ENCODE measurements around the gene BMERB1.

BMERB1 gene

DNA sequence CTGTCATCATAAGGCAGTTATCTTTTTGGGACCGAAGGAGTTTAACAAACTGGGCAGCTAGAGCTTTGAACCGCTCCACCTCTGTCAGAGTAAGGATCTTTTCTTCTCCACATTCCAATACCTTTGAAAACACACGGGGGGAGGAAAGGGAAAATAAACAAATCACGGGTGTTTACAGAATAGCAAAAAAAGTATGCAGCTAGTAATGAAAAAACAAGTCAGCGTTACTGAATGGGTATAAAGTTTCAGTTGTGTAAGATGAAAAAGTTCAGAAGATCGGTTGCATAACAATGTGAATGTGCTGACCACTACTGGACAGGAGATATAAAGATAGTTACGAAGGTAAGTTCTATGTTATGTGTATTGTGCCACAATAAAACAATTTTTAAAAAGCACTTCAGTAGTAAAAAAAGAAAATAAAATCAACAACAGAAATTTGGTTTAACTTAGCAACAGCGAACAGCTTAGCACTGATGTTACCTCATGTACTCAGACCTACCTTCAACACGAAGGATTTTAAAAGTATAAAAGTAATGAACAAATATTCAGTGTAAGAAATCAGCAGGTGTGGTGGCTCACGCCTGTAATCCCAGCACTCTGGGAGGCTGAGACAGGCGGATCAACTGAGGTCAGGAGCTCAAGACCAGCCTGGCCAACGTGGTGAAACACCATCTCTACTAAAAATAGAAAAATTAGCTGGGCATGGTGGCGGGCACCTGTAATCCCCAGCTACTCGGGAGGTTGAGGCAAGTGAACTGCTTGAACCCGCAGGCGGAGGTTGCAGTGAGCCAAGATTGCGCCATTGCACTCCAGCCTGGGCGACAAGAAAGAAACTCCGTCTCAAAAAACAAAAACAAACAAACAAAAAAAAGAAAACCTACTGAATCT, 174.3 kb downstream of the BMERB1 start:
- DNase-seq = no peak

DNA sequence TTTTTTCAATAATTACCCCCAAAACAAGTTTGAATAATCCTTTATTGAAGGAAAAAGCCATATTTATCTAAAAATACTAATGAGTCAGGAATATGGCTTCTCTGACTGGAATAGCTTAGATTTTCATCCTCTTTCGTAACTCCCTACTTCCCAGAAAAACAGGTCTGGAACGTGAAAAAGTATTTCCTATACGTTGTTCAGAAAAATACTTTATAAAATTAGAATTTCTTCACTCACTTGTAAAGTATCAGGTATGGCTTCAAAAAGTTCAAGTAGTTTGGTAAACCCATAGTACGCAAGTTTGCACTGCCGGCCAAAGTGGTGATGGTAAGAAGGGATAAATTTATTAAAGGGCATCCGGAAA, 174.9 kb downstream of the BMERB1 start:
- no peak for DNase-seq

GRCh38 chr16:15610369-15610871, 176.0 kb downstream of the BMERB1 start:
- no peak for DNase-seq

DNA sequence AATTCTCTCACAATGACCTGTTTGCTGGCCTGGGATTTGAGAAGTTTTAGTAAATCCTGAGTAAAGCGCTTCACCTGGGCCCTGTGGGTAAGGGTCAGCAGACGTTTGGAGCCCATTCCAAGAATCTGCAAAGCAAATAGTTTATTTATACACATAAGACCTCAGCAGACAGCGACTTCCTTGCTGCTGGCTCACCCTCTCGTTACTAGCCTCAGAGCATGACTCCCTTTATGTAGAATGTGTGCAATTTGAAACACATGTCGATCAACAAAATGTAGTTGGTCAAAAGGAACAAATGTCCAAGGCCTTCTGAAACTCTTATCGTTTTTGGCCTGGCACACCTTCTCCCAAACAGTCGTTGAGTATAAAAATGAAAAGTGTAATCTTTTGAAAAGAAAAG, 177.2 kb downstream of the BMERB1 start:
- no peak for DNase-seq

DNA sequence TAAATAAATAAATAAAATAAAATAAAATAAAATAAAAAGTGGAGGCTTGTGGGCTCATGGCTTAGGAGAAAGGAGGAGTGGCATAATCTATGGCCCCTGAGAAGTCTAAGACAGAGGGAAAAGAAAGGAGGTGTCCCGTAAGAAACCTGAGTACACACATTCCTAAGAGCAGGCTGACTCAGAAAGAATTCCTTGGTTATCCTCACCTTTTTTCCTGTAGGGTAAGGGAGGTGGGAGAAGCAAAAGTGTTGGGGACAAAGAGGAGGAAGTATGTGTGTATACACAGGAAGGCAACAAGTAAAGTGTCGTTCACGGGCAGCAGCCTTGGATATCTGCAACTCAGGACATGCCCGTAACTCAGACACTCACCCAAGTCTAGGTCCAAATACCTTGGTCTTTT, 179.3 kb downstream of the BMERB1 start:
- no peak for DNase-seq

- no peak for DNase-seq
Observed at GRCh38 chr16:15616012-15616411, 181.6 kb downstream of the BMERB1 start.

DNA sequence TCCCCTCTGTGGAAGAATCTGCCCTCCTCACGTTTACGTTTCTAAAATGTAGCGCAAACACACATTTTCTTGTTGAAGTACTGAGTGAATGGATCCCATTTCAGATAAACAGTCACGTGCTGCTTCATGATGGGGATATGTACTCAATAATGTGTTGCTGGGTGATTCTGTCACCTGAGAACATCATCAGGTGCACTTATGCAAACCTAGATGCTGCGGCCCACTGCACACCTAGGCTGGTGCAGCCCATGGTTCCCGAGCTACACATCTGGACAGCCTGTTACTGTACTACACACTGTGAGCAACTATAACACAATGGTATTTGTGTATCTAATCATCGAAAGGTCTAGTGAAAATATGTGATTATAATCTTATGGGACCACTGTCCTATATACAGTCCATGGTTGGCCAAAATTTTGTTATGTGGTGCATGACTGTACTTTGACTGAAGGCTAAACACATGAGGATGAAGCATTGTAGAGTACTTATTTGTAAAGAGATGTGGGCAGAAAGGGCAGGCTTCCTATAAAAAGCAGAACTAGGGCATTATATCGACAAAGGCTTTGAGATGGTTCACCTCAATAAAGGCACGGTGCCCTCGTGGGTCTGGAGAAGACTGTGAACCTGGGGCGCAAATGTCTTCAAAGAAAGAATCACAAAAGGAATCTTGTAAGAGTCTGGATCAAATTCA, 182.2 kb downstream of the BMERB1 start:
- DNase-seq = no peak

GRCh38 chr16:15617901-15618300, 183.5 kb downstream of the BMERB1 start:
- DNase-seq = no peak

DNA sequence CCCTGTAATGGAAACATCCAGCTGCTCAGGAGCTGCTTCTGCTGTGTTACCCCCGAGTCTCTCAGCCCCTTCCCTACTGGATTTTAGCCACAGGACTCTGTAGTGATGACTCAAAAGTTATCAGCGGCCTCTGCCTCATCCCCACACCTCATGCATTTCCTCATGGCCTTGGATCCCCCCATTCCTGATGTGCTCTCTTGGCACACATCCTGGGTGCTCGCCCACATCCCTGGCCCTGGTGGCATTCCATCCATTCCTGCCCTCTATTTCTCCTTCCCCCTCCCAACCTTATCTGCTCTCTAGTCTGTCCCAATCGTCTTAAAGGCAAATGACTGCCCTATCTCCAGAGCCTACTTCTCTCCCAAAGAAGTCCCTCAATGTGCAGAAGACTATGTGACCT, 184.0 kb downstream of the BMERB1 start:
- DNase-seq = no peak

GRCh38 chr16:15620611-15621195, 186.3 kb downstream of the BMERB1 start:
- no peak for DNase-seq

GRCh38 chr16:15621456-15621855, 187.1 kb downstream of the BMERB1 start:
- no peak for DNase-seq

DNA sequence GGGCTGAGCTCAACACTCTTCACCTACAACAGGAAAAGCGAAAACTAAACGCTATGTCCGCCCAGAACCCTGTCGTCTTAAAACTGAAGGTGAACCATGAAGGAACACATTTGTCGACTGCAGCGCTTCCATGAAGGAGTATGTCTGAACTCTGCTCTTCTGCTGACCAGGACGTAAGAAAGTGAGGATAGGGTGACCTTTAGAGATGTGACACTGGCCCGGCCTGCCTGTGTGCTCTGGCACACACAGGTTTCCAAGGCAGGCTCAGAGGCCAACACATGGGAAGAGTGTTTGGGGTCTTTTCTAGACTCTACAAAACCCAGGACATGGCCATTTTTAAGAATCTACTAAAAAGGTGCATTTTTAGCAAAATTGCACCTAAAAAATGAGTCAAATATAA, 187.5 kb downstream of the BMERB1 start:
- DNase-seq = no peak

DNA sequence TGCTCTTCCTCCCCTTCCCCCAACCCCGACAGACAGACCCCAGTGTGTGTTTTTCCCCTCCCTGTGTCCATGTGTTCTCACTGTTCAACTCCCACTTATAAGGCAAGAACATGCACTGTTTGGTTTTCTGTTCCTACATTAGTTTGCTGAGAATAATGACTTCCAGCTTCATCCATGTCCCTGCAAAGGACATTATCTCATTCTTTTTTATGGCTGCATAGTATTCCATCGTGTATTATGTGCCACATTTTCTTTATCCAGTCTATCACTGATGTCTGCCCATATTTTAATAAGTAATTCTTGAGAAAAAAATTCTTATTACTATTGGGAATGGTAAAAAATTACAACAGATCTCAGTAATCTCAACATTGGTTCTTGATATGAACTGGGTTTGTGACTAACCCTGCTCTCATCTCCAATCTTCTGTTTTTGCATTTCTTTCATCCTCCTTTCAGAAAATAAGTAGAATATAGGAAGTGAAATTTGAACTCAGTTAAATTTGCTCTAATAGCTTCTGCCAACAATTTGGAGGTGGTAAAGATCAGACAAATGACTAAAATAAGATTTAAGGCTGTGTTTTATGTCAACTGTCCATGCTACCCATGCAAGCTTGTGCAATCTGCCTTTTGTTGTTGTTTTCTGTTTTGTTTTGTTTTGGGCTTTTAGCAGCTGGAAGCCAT, 197.5 kb downstream of the BMERB1 start:
- DNase-seq = no peak

- no peak for DNase-seq
Observed at GRCh38 chr16:15635926-15636325, 201.5 kb downstream of the BMERB1 start.

- DNase-seq = no peak
Observed at GRCh38 chr16:15636392-15636873, 202.0 kb downstream of the BMERB1 start.
